Fibroblast of skin of abdomen (primary cell): Measurements from ENCODE around the gene FAM120B.

Experiments
- DNase-seq: peaks from one replicate; pipeline ENCODE4 v3.0.0-alpha.2; 2013

The FAM120B gene

DNA sequence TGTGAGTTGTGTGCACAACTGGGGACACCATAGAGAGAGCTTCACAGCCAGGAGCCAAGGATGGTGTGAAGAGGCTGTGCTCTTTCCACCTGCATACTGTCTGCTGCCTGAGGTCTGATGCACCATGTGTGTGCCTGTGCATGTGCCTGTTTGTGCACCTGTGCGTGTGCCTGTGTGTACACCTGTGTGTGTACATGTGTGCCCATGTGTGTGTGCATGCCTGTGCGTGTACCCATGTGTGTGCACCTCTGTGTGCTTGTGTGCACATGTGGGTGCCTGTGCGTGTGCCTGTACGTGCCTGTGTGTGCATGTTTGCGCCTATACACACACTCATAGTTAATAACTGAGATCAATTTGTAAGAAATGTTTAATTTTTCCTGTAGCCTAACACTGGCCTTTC lies 51.3 kb downstream of the FAM120B start:
- DNase-seq: no peak

DNA sequence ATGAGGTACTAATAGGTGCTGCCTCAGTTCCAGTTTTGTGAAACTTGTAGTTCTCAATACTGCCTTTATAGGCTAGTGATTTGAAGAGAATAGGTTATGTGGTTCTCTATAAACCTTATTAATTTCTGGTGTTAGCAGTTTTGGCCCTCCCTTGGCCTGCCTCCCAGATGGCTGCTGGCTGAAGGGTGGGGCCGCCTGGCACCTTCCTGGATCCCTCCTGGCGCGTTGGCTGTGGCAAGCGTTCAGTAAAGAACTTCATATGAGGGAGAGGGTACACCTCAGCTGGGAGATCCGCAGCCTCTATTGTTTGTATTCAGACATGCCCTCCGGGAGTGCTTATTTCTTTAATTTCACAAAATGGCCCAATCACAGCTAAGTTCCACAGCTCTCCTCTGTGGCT lies 51.9 kb downstream of the FAM120B start:
- DNase-seq: no peak

DNA sequence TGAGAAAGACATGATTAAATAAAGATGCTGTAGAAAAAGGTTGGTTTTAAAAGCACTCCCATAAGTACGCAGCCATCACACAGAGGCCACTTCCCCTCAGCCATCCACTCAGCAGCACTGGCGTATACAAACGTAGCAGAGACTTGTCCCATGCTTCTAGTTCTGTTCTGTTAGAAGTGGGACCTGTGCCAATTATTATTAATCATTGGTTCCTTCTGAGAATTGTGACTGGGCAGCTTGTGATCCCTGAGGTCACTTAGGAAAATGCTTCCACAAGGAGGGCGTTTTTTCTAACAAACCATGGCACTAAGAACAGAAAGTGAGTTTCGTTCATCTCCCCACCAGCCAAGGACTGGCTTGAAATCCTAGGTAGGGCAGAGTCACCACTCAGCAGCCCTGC lies 53.9 kb downstream of the FAM120B start:
- DNase-seq: no peak

DNA sequence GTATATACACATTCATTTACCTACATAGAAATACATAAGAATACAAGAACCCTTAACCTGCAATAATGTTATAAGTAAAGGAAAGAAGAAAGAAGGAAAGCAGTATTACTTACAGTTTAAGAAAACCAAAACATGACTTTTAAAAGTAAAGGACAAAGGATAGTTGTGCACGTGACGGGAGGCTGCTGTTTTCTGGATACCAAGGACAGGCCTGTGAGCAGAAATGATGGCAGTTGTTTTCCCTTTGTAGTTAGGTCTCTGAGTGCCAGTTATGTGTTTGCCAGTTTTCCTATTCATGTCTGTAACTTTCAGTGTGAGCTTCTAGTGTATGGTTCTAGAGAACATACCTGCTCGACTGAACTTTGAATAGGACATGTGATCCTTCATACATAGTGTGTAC lies 54.8 kb downstream of the FAM120B start:
- DNase-seq: no peak

DNA sequence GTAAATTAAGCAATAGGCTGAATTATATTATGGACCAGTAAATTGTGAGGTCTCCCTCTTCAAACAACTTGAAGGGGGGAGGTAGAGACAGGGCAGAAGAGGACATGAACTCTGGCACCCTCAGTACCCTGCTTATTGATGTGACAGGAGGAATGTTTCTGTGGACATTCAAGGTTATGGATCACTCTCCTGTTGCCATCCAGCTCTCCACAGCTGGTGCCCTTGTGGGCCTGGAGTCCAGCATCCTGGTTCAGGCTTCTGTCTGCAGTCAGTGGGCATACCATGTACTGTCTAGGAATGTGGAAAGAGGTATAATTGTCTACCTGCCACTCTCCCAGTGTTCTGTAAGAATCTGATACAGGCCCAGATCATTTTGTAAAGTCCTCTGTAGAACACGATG lies 55.6 kb downstream of the FAM120B start:
- DNase-seq: no peak

- no peak for DNase-seq
Observed at GRCh38 chr6:170363255-170363654, 56.7 kb downstream of the FAM120B start.

- DNase-seq: no peak
Observed at GRCh38 chr6:170365121-170365520, 58.6 kb downstream of the FAM120B start.

- no peak for DNase-seq
Observed at GRCh38 chr6:170365593-170365992, 59.0 kb downstream of the FAM120B start.

DNA sequence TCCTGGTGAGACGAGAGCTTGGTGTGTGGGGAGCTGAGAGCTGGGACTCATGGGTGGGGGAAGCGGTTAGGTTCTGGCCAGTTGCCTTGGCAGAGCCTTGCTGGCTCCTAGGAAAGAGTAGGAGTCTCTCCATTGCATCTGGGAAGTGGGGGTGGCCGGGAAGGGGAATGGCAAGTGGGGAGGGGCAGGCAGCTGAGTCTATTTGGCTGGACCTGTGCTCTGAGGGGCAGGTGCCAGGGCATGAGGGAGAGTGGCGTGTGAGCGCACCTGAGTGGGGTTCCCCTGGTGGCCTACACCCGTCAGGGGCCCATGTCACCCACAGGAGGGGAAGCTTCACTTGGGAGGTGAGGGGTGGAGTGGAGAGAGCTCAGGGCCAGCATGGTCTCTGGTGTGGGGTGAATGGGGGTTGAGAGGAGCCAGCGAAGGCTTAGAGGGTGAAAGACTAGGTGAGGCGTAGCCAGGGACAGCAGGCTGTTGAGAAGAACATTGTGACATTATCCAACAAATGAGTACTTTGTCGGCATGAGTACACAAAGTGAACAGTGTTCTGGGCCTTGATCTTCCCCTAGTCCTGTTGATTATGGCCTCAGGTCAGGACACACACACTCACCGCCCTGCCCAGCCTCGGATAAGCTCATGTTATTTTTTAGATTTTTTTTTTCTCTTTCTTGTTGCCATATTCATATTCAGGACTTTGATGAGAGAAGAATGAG lies 59.8 kb downstream of the FAM120B start:
- no peak for DNase-seq

DNA sequence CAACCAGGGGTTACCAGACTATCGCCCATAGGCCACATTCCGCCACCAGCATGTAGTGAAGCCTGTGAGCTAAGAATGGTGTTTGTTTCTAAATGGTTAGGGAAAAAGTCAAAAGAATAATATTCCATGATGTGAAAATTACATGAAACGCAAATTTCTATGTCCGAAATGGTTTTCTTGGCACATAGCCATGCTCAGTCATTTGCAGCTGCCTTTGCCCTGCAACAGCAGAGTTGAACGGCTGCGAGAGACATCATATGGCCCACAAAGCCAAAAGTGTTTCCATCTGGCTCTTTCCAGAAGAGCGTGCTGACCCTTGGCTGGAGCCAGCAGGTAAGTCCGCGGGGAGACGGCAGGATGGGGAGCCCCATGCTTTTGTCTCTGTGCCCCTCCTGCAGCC lies 60.7 kb downstream of the FAM120B start:
- no peak for DNase-seq

- no peak for DNase-seq
Observed at GRCh38 chr6:170368544-170368943, 62.0 kb downstream of the FAM120B start.

DNA sequence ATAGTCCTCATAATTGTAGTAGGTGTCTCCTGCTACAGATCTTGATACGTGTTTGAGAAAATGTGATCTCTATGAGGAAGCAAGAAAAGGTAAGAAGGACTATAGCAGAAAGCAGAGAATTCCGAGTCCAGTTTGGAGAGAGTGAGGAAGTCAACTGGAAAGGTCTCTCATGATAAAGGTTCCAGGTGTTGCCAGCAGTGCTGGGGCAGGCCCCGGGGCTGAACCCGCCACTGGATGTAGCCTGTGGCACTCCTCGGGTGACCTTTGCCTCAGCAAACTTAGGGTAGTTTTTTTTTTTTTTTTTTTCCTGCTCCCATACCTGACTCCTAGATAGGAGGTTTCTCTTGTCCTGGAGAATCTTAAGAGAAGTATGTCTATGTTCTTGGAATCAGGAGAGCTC lies 62.8 kb downstream of the FAM120B start:
- no peak for DNase-seq

GRCh38 chr6:170370416-170370815 lies 63.9 kb downstream of the FAM120B start:
- DNase-seq: no peak

- DNase-seq: no peak
Observed at GRCh38 chr6:170371080-170371479, 64.5 kb downstream of the FAM120B start.

DNA sequence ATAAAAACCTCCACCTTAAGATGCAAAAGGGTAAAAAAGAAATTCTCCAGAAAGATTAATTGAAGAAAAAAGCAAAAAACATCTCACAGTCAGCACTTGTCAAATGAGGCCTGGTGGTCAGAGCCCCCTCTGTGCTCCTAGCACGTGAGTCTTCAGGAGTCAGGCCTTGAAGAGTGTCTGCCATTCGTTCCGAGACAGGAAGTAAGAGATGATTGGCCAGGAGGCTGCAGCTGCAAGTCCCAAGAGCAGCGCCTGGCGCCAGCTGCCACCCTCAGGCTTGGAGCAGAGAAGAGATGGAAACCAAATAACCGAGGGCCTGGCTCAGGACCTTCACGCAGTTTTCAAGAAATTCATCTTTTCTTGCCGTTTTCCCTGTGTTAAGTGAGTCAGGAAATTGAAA lies 65.0 kb downstream of the FAM120B start:
- DNase-seq: no peak

- DNase-seq: no peak
Observed at GRCh38 chr6:170372380-170373325, 66.1 kb downstream of the FAM120B start.

DNA sequence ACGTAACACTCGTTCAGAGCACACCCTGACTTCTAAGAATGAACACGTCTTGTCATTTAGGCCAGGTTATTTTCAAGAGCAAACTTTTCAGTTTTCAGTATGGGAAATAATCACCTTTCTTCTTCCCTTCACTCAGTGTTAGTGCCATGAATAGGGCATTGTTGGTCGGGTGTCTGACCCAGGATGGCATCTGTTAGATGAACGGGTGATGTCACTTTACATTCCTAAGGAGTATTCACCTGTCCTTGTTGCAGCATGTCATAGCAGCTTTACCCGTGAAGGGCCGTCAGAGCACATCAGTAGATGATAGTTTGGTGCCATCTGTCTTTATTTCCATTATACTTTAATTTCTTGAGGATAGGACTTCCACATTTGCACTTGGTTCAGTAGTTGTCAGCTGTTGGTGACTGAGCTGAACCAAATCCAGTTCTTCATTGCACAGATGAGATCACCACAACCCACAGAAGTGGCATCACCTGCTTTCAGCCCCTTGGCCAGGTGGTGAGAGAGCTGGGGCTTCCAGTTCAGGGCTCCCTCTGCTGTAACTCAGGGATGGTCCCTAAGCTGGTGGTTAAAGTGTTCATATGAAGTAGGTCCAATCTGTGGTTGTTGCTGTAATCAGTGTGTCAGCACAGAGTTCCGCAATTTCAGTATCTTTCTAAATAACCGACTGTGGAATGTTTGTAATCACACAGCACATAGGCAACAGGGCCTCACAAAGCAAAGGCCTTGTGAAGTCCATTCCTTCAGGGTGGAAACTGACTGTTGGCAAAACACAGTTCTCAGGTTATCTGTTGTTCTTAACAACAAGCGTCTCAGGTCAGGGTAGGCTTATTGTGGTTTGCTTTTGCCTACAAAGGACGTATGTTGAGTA lies 68.2 kb downstream of the FAM120B start:
- no peak for DNase-seq

DNA sequence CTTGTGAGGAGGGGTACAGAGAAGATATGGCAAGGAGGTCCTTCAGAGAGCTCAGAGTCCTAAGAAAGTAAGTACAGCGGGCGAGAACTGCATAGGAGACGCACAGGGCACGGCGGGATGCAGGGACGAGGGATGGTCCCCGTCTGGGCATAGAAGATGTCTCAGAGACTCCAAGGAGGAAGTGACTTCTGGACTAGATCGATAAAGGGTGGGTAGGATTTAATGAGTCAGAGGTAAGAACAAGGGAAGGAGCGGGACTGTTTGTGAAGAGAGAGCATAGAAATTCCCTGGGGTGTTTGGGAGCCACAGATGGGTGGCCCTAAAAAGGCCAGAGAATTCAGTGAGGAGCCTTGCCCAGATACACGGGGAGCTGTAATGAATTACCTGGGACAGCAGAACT lies 69.1 kb downstream of the FAM120B start:
- no peak for DNase-seq

GRCh38 chr6:170376386-170377043 lies 70.0 kb downstream of the FAM120B start:
- DNase-seq: no peak

DNA sequence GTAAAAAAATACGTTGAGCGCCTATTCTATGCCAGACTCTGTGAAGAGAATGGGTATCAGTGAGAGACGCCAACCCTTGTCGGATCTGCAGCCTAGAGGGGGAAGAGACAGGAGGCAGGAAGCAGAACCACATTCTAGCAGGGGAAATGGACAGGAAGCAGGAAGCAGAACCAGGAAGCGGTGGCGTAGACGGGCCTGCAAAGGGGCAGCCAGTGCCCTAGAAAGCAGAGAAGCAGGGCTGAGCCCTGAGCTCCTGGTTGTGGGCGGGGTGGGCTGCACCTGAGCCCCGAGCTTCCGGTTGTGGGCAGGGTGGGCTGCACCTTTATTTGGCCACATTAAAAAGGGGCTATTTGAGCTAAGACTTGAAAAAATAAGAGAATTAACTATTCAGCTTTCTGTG lies 71.9 kb downstream of the FAM120B start:
- no peak for DNase-seq

- no peak for DNase-seq
Observed at GRCh38 chr6:170381562-170381961, 75.0 kb downstream of the FAM120B start.

- DNase-seq: no peak
Observed at GRCh38 chr6:170383466-170384035, 77.0 kb downstream of the FAM120B start.
